Hindlimb muscle (tissue), 1 donor: ENCODE measurements around the gene NGB. TPM values are rescaled to one million over a fixed set of nuclear protein-coding genes. Genes with fewer than 3 reads are reported as not detected.
"Not testable (repeated sequence)": the region's sequence is repeated elsewhere in the genome, so short reads cannot be mapped to it uniquely, and the experiment has no call there.

ENCODE experiments used
- DNase-seq: peaks from one replicate; pipeline ENCODE4 v3.0.0-alpha.2; 2013
- polyA plus RNA-seq: library from polyadenylated mRNA; unstranded; fragments of 120-200 nt; gene quantifications from one replicate; pipeline ENCODE4 v1.2.1, GENCODE V29; 2013; ENCODE audit not compliant: insufficient read length

The NGB gene
- polyA plus RNA-seq, 1 donor = not detected

- no peak for DNase-seq
Observed at GRCh38 chr14:77290705-77291104, 19.7 kb upstream of the NGB start.

- no peak for DNase-seq
Observed at GRCh38 chr14:77286576-77286975, 15.6 kb upstream of the NGB start.

- no peak for DNase-seq
Observed at GRCh38 chr14:77284466-77284865, 13.5 kb upstream of the NGB start.

- no peak for DNase-seq
Observed at GRCh38 chr14:77284066-77284465, 13.1 kb upstream of the NGB start.

GRCh38 chr14:77281852-77282410 is 10.9 kb upstream of the NGB start:
- no peak for DNase-seq

GRCh38 chr14:77280921-77281320 is 9.9 kb upstream of the NGB start:
- not testable (repeated sequence) for DNase-seq

- no peak for DNase-seq
Observed at GRCh38 chr14:77279719-77280118, 8.7 kb upstream of the NGB start.

GRCh38 chr14:77278461-77279230 is 7.6 kb upstream of the NGB start:
- DNase-seq = no peak

GRCh38 chr14:77276959-77277358 is 6.0 kb upstream of the NGB start:
- no peak for DNase-seq

- no peak for DNase-seq
Observed at GRCh38 chr14:77276295-77276935, 5.4 kb upstream of the NGB start.

GRCh38 chr14:77275601-77276017 is 4.6 kb upstream of the NGB start:
- no peak for DNase-seq

- no peak for DNase-seq
Observed at GRCh38 chr14:77275041-77275580, 4.1 kb upstream of the NGB start.

- no peak for DNase-seq
Observed at GRCh38 chr14:77273796-77274195, 2.8 kb upstream of the NGB start.

GRCh38 chr14:77272261-77272660 is 1.3 kb upstream of the NGB start:
- DNase-seq = no peak

GRCh38 chr14:77270361-77271112 is 469 bp downstream of the NGB start:
- no peak for DNase-seq

- DNase-seq = no peak
Observed at GRCh38 chr14:77268989-77269600, 1.9 kb downstream of the NGB start.

- DNase-seq = no peak
Observed at GRCh38 chr14:77267937-77268699, 2.9 kb downstream of the NGB start.

- DNase-seq = no peak
Observed at GRCh38 chr14:77266336-77266735, 4.7 kb downstream of the NGB start.

- no peak for DNase-seq
Observed at GRCh38 chr14:77265561-77266335, 5.3 kb downstream of the NGB start.

- no peak for DNase-seq
Observed at GRCh38 chr14:77265187-77265515, 5.9 kb downstream of the NGB start.
